ENCODE results near the gene ANKRD13A.

ANKRD13A gene

GRCh38 chr12:110088936-110089335 is 89.7 kb downstream of the ANKRD13A start:
- no peak for DNase-seq

Data from retina (tissue), 1 donor.